ENCODE measurements around the gene ARVCF. TPM values are rescaled to one million over a fixed set of nuclear protein-coding genes. Genes with fewer than 3 reads are reported as not detected.

The ARVCF gene
- total and polyA plus RNA-seq, 2 donors (not counting 3 experiments of a cell fraction or from before 2014, with no cell fraction given) = 81.3 to 105 TPM

DNA sequence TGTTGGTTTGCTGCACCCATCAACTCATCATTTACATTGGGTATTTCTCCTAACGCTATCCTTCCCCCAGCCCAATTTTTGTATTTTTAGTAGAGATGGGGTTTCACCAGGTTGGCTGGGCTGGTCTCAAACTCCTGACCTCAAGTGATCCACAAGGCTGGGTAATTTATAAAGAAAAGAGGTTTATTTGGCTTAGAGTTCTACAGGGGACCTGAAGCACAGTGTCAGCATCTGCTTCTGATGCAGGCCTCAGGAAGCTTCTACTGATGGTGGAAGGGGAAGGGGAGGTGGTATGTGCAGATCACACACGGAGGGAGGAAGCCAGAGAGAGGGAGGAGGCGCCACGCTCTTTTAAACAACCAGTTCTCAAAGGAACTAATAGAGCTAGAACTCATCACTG, 30.1 kb upstream of the ARVCF start:
- no peaks in the 10 kb centered on the region for H3K79me2 ChIP-seq (ENCODE audit: control insufficient read depth, insufficient read depth, low read length)
- DNase-seq (ENCODE audit: low read depth, low spot score) (no peak), FAIRE-seq (no peak)
- no peak overlapping the region for H3K9ac ChIP-seq (replicated peaks; ENCODE audit: extremely low read depth, insufficient read depth, low read length)
- H3K27ac ChIP-seq (ENCODE audit: insufficient read depth, low read depth, low read length) = no peak overlapping the region
- BruUV-seq (replicated peaks) = no TSS peak
- no peaks in the 10 kb centered on the region for H4K20me1 ChIP-seq (replicated peaks; ENCODE audit: control insufficient read depth, extremely low read depth, insufficient read depth, low read length)
- ChIA-PET CTCF (interaction anchor here (1.0 kb wide), 1 partner anchor 137 kb away, joined by 3 read pairs; no protein-coding TSS in a partner anchor), POLR2A (no interaction called here)
- H3K9me1 ChIP-seq (replicated peaks; ENCODE audit: control insufficient read depth, extremely low read depth, insufficient read depth, low read length) = no peaks in the 10 kb centered on the region
- H3K4me1 ChIP-seq (ENCODE audit: control insufficient read depth, extremely low read depth, insufficient read depth, low read length) = no peaks in the 10 kb centered on the region
- no peak overlapping the region for H3K4me3 ChIP-seq (replicated peaks in 1 of 3; ENCODE audit: insufficient read depth in 1 of 3, low read depth in 1 of 3, low read length in 3 of 3)
- no peak overlapping the region for H3K4me2 ChIP-seq (ENCODE audit: insufficient read depth, low read length)
- dilution Hi-C loops (cut with MboI; ENCODE audit: extremely low pct_ligation_motif_present, low sequenced_read_pairs) (no loop called here), intact Hi-C loops (cut with micrococcal nuclease) (no loop called here)
- no peaks in the 10 kb centered on the region for H3K27me3 ChIP-seq (ENCODE audit: control insufficient read depth in 2 of 2, insufficient read depth in 2 of 2, low read length in 2 of 2)
- peaks cover 0 to 11% of the 10 kb centered on the region in 2 experiments for H3K36me3 ChIP-seq (ENCODE audit: control insufficient read depth in 2 of 2, extremely low read depth in 1 of 2, insufficient read depth in 2 of 2, low read length in 2 of 2)
- no peak overlapping the region for H2AFZ ChIP-seq (ENCODE audit: low read depth, low read length)
- TF ChIP-seq MYC (IDR thresholded peaks at IDR 0.05; ENCODE audit: low read depth, low read length) (no peak), POLR2AphosphoS5 (IDR thresholded peaks at IDR 0.05; ENCODE audit: insufficient read depth, low read depth, low read length) (no peak), JUN (IDR thresholded peaks at IDR 0.05; ENCODE audit: borderline replicate concordance, insufficient read depth, insufficient read length, low read depth) (no peak), FOS (IDR thresholded peaks at IDR 0.05; ENCODE audit: borderline replicate concordance, insufficient read depth, low read length) (no peak), GATA2 (IDR thresholded peaks at IDR 0.05; ENCODE audit: insufficient read depth, insufficient read length, low read depth, low read length) (no peak), POLR2A (IDR thresholded peaks at IDR 0.05; ENCODE audit: low read depth, low read length) (no peak), EZH2 (IDR thresholded peaks at IDR 0.05; ENCODE audit: borderline replicate concordance, low read depth, low read length, severe bottlenecking) (no peak)
- TF ChIP-seq, protein P1, sequence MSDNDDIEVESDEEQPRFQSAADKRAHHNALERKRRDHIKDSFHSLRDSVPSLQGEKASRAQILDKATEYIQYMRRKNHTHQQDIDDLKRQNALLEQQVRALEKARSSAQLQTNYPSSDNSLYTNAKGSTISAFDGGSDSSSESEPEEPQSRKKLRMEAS (IDR thresholded peaks at IDR 0.05; ENCODE audit: insufficient read depth, insufficient read length) = no peak
- TF ChIP-seq, protein P2, sequence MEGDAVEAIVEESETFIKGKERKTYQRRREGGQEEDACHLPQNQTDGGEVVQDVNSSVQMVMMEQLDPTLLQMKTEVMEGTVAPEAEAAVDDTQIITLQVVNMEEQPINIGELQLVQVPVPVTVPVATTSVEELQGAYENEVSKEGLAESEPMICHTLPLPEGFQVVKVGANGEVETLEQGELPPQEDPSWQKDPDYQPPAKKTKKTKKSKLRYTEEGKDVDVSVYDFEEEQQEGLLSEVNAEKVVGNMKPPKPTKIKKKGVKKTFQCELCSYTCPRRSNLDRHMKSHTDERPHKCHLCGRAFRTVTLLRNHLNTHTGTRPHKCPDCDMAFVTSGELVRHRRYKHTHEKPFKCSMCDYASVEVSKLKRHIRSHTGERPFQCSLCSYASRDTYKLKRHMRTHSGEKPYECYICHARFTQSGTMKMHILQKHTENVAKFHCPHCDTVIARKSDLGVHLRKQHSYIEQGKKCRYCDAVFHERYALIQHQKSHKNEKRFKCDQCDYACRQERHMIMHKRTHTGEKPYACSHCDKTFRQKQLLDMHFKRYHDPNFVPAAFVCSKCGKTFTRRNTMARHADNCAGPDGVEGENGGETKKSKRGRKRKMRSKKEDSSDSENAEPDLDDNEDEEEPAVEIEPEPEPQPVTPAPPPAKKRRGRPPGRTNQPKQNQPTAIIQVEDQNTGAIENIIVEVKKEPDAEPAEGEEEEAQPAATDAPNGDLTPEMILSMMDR (IDR thresholded peaks at IDR 0.05; ENCODE audit: extremely low read depth in 1 of 2, insufficient read depth in 1 of 2, low read depth in 1 of 2, low read length in 2 of 2) = no peak
- no peaks in the 10 kb centered on the region for H3K9me3 ChIP-seq (replicated peaks; ENCODE audit: control insufficient read depth, insufficient read depth, low read length)

Measured in endothelial cell of umbilical vein (primary cell).